Ishikawa (cell line): ENCODE results near the gene GLIPR1L1.

Experiments
- CEBPB ChIP-seq: IDR thresholded peaks from 2 replicates; pipeline ENCODE4 v1.6.1; 2012
- EP300 ChIP-seq: IDR thresholded peaks from 2 replicates; pipeline ENCODE4 v1.6.1; 2012; ENCODE audit warnings: borderline replicate concordance
- RAD21 ChIP-seq: IDR thresholded peaks from 2 replicates; pipeline ENCODE4 v1.6.1; 2012; ENCODE audit warnings: low read depth
- REST ChIP-seq: IDR thresholded peaks from 2 replicates; pipeline ENCODE4 v1.6.1; 2012; ENCODE audit warnings: low read depth, mild to moderate bottlenecking
- USF1 ChIP-seq: IDR thresholded peaks from 2 replicates; pipeline ENCODE4 v1.6.1; 2012

GRCh38 chr12:75354011-75354410, 19.5 kb downstream of the GLIPR1L1 start:
- TF ChIP-seq USF1: no peak
- no peak for TF ChIP-seq EP300
- TF ChIP-seq REST: no peak
- TF ChIP-seq RAD21: no peak
- no peak for TF ChIP-seq CEBPB
